B cell (primary cell): ENCODE measurements around the gene CEP250. TPM values are rescaled to one million over a fixed set of nuclear protein-coding genes. Genes with fewer than 3 reads are reported as not detected.
"Not testable (repeated sequence)": the region's sequence is repeated elsewhere in the genome, so short reads cannot be mapped to it uniquely, and the experiment has no call there.

Experiments used
- ATAC-seq: fragments of 200-7000 bp; cut with Tn5 transposase; one replicate; pipeline ENCODE4 v1.10.0; 2021; ENCODE audit warnings: low read depth, mild to moderate bottlenecking, moderate number of reproducible peaks, moderate library complexity
- CTCF ChIA-PET: fragments of 350-600 bp; sonication (Branson Sonifier 250); formaldehyde crosslinking; loops from one replicate; lab custom pipeline; 2021; ENCODE audit warnings: antibody characterized with exemption, inconsistent platforms; lab: Charles Lee
- POLR2A ChIA-PET: fragments of 350-600 bp; sonication (Branson Sonifier 250); formaldehyde crosslinking; loops from one replicate; lab custom pipeline; 2021; ENCODE audit warnings: antibody characterized with exemption; lab: Charles Lee
- DNase-seq: peaks from one replicate; pipeline ENCODE4 v3.0.0; 2013
- H2AFZ ChIP-seq: 2 replicates; pipeline ENCODE4 v1.6.1; 2012; ENCODE audit warnings: mild to moderate bottlenecking, low read depth, low read length; ENCODE audit not compliant: insufficient read depth, poor library complexity, severe bottlenecking
- H3K27ac ChIP-seq, 2 donors: 1 replicate in 1 of 2; 2 replicates in 1 of 2; pipeline ENCODE4 v1.5.1; 2012 to 2013; ENCODE audit warnings: low read length in 2 of 2, mild to moderate bottlenecking in 2 of 2, moderate library complexity in 1 of 2
- H3K27me3 ChIP-seq, 4 experiments: fragments of 200-600 bp in 1 of 4; sonication (generic) in 1 of 4; replicated peaks in 1 of 4; 1 replicate in 2 of 4; 2 replicates in 2 of 4; pipeline versions ENCODE4 v1.6.1 to v1.7.0; 2013 to 2016; ENCODE audit warnings: low read length in 3 of 4, mild to moderate bottlenecking in 2 of 4, mixed read lengths in 1 of 4, moderate library complexity in 1 of 4; ENCODE audit not compliant: insufficient read depth in 4 of 4, control insufficient read depth in 3 of 4; ENCODE audit errors: control extremely low read depth in 1 of 4
- H3K36me3 ChIP-seq, 2 experiments: replicated peaks in 1 of 2; 1 replicate in 1 of 2; 2 replicates in 1 of 2; pipeline versions ENCODE4 v1.6.1 to v1.7.1; 2013; ENCODE audit warnings: low read length in 1 of 2; ENCODE audit not compliant: insufficient read depth in 2 of 2, control insufficient read depth in 1 of 2; ENCODE audit errors: control extremely low read depth in 1 of 2, extremely low read depth in 1 of 2
- H3K4me1 ChIP-seq, 2 donors: fragments of 200-600 bp in 1 of 2; sonication (generic) in 1 of 2; 1 replicate in 1 of 2; 2 replicates in 1 of 2; pipeline versions ENCODE4 v1.5.1 to v1.6.1; 2013 to 2017; ENCODE audit warnings: low read length in 2 of 2; ENCODE audit not compliant: control insufficient read depth in 2 of 2, insufficient read depth in 2 of 2
- H3K4me2 ChIP-seq: replicated peaks from 2 replicates; pipeline ENCODE3; 2012; ENCODE audit warnings: mild to moderate bottlenecking, low read depth, low read length; ENCODE audit not compliant: poor library complexity, severe bottlenecking
- H3K4me3 ChIP-seq, 5 experiments: fragments of 200-600 bp in 1 of 5; sonication (generic) in 1 of 5; 1 replicate in 3 of 5; 2 replicates in 2 of 5; pipeline versions ENCODE4 v1.5.1 to v1.7.0; 2011 to 2016; ENCODE audit warnings: low read length in 4 of 5, mild to moderate bottlenecking in 4 of 5, low read depth in 2 of 5, control low read depth in 1 of 5, moderate library complexity in 1 of 5; ENCODE audit not compliant: insufficient read depth in 1 of 5; ENCODE audit errors: control extremely low read depth in 1 of 5, extremely low read depth in 1 of 5
- H3K79me2 ChIP-seq: fragments of 200-600 bp; sonication (generic); one replicate; pipeline ENCODE4 v1.6.0; 2016; ENCODE audit warnings: low read length; ENCODE audit not compliant: control insufficient read depth, insufficient read depth
- H3K9ac ChIP-seq: fragments of 200-600 bp; sonication (generic); 2 replicates; pipeline ENCODE4 v1.6.1; 2017; ENCODE audit warnings: mild to moderate bottlenecking, low read length, moderate library complexity
- H3K9me3 ChIP-seq, 3 donors: one replicate each; pipeline versions ENCODE4 v1.6.1 to v1.7.1; 2013; ENCODE audit warnings: low read length in 2 of 3; ENCODE audit not compliant: control insufficient read depth in 2 of 3, insufficient read depth in 1 of 3; ENCODE audit errors: control extremely low read depth in 1 of 3
- H4K20me1 ChIP-seq: 2 replicates; pipeline ENCODE4 v1.6.0; 2012; ENCODE audit warnings: mild to moderate bottlenecking, low read length; ENCODE audit not compliant: insufficient read depth, control insufficient read depth, poor library complexity, severe bottlenecking
- H3K27ac Mint-ChIP-seq: one replicate; pipeline ENCODE4 v1.8.0; 2021; ENCODE audit warnings: mixed read lengths
- H3K27me3 Mint-ChIP-seq: one replicate; pipeline ENCODE4 v1.8.0; 2021; ENCODE audit warnings: mixed read lengths
- H3K4me1 Mint-ChIP-seq: one replicate; pipeline ENCODE4 v1.8.0; 2021; ENCODE audit warnings: mixed read lengths
- H3K4me3 Mint-ChIP-seq: one replicate; pipeline ENCODE4 v1.8.0; 2021; ENCODE audit warnings: mixed read lengths
- H3K9me3 Mint-ChIP-seq: one replicate; pipeline ENCODE4 v1.8.0; 2022; ENCODE audit warnings: mixed read lengths; ENCODE audit not compliant: insufficient read depth
- CTCF ChIP-seq: fragments of 200-600 bp; IDR thresholded peaks from one replicate; pipeline ENCODE4 v1.8.0; 2022; ENCODE audit warnings: antibody characterized with exemption, mild to moderate bottlenecking
- EZH2 ChIP-seq: IDR thresholded peaks from 2 replicates; pipeline ENCODE4 v1.6.1; 2012; ENCODE audit warnings: borderline replicate concordance, low read depth, mild to moderate bottlenecking, moderate library complexity, low read length; ENCODE audit not compliant: insufficient read depth, poor library complexity, severe bottlenecking
- WGBS: methylation state at CpG from one replicate; pipeline ENCODE4 v1.1.5; 2013; ENCODE audit warnings: missing lambda C conversion rate; ENCODE audit not compliant: insufficient coverage; 5-methylcytosine and 5-hydroxymethylcytosine counted together
- intact Hi-C: fragments of 100-400 bp; cut with micrococcal nuclease; formaldehyde crosslinking; loops from one replicate; pipeline ENCODE4 v1.10.0; 2022
- polyA plus RNA-seq: library from polyadenylated mRNA; depleted of rRNA; stranded (reverse); fragments of >200 nt; gene quantifications from 2 replicates; pipeline ENCODE4 v1.2.3, GENCODE V29; 2012
- total RNA-seq, 2 donors: library from RNA; stranded (reverse); fragments of 120-200 nt in 1 of 2; gene quantifications; 1 replicate in 1 of 2; 2 replicates in 1 of 2; pipeline versions ENCODE4 v1.2.3 to v1.2.4, GENCODE V29; 2013 to 2022

The CEP250 gene
- total and polyA plus RNA-seq, 2 donors (not counting 1 experiment from before 2014, with no cell fraction given): 14.6 to 78.5 TPM

- no peak overlapping the region for H3K4me3 Mint-ChIP-seq
- no peaks in the 10 kb centered on the region for H3K27me3 ChIP-seq
- ATAC-seq (no peak), DNase-seq (no peak)
- intact Hi-C loops: no loop called here
- no peak overlapping the region for H3K9ac ChIP-seq
- H3K4me3 ChIP-seq: no peak overlapping the region
- no peaks in the 10 kb centered on the region for H3K9me3 ChIP-seq
- 100% methylated on average over 2 of the region's 4 CpGs for WGBS
- no peak overlapping the region for H3K4me2 ChIP-seq
- no peaks in the 10 kb centered on the region for H3K9me3 Mint-ChIP-seq
- POLR2A ChIA-PET: interaction anchor here (0.6 kb wide), 1 partner anchor 16 kb away, joined by 6 read pairs; no protein-coding TSS in a partner anchor
- TF ChIP-seq EZH2: no peak
- no peak for TF ChIP-seq CTCF
- no peak overlapping the region for H3K27ac ChIP-seq
- CTCF ChIA-PET: interaction anchor here (0.7 kb wide), 1 partner anchor 1020 kb away, joined by 3 read pairs; no protein-coding TSS in a partner anchor
- H3K79me2 ChIP-seq: no peaks in the 10 kb centered on the region
- H3K27me3 Mint-ChIP-seq: no peaks in the 10 kb centered on the region
- no peaks in the 10 kb centered on the region for H3K4me1 Mint-ChIP-seq
- no peak overlapping the region for H3K27ac Mint-ChIP-seq
- peaks cover 0 to 61% of the 10 kb centered on the region in 2 experiments for H3K36me3 ChIP-seq
- no peaks in the 10 kb centered on the region for H4K20me1 ChIP-seq
- no peak overlapping the region for H2AFZ ChIP-seq
- no peaks in the 10 kb centered on the region for H3K4me1 ChIP-seq
Observed at GRCh38 chr20:35551503-35551902, 96.1 kb downstream of the CEP250 start.

GRCh38 chr20:35552914-35553313 is 97.5 kb downstream of the CEP250 start:
- Mint-ChIP-seq H3K27ac (no peak overlapping the region), H3K27me3 (no peaks in the 10 kb centered on the region), H3K4me3 (no peak overlapping the region), H3K4me1 (no peaks in the 10 kb centered on the region), H3K9me3 (no peaks in the 10 kb centered on the region)
- ATAC-seq: no peak
- H4K20me1 ChIP-seq: no peaks in the 10 kb centered on the region
- no peak overlapping the region for H3K9ac ChIP-seq
- no peaks in the 10 kb centered on the region for H3K79me2 ChIP-seq
- H3K27ac ChIP-seq: no peak overlapping the region
- DNase-seq: no peak
- H3K4me1 ChIP-seq: no peaks in the 10 kb centered on the region
- ChIA-PET POLR2A (no interaction called here), CTCF (no interaction called here)
- peaks cover 0 to 58% of the 10 kb centered on the region in 2 experiments for H3K36me3 ChIP-seq
- H3K4me2 ChIP-seq: no peak overlapping the region
- TF ChIP-seq EZH2 (no peak), CTCF (no peak)
- H3K27me3 ChIP-seq: no peaks in the 10 kb centered on the region
- H3K4me3 ChIP-seq: no peak overlapping the region
- intact Hi-C loops: no loop called here
- no peaks in the 10 kb centered on the region for H3K9me3 ChIP-seq
- no peak overlapping the region for H2AFZ ChIP-seq
- WGBS: 100% methylated on average over 3 of the region's 3 CpGs

- ATAC-seq: not testable (repeated sequence)
Observed at GRCh38 chr20:35555461-35555860, 100.1 kb downstream of the CEP250 start.

More at GRCh38 chr20:35555461-35555860, 100.1 kb downstream of the CEP250 start:
- H3K4me3 Mint-ChIP-seq, H3K4me1 Mint-ChIP-seq, CTCF ChIA-PET, intact Hi-C loops, H3K27ac ChIP-seq, H3K4me2 ChIP-seq, H3K27ac Mint-ChIP-seq, H3K9ac ChIP-seq, H3K4me3 ChIP-seq, H4K20me1 ChIP-seq, H3K9me3 Mint-ChIP-seq, H3K79me2 ChIP-seq, H3K4me1 ChIP-seq, DNase-seq, POLR2A ChIA-PET, H3K9me3 ChIP-seq, H2AFZ ChIP-seq, H3K27me3 Mint-ChIP-seq, H3K27me3 ChIP-seq: not testable (repeated sequence)
- H3K36me3 ChIP-seq: peaks cover 0 to 41% of the 10 kb centered on the region in 2 experiments
- WGBS: 100% methylated on average over 4 of the region's 4 CpGs
